ENCODE measurements around the gene PTPRJ.

The PTPRJ gene

DNA sequence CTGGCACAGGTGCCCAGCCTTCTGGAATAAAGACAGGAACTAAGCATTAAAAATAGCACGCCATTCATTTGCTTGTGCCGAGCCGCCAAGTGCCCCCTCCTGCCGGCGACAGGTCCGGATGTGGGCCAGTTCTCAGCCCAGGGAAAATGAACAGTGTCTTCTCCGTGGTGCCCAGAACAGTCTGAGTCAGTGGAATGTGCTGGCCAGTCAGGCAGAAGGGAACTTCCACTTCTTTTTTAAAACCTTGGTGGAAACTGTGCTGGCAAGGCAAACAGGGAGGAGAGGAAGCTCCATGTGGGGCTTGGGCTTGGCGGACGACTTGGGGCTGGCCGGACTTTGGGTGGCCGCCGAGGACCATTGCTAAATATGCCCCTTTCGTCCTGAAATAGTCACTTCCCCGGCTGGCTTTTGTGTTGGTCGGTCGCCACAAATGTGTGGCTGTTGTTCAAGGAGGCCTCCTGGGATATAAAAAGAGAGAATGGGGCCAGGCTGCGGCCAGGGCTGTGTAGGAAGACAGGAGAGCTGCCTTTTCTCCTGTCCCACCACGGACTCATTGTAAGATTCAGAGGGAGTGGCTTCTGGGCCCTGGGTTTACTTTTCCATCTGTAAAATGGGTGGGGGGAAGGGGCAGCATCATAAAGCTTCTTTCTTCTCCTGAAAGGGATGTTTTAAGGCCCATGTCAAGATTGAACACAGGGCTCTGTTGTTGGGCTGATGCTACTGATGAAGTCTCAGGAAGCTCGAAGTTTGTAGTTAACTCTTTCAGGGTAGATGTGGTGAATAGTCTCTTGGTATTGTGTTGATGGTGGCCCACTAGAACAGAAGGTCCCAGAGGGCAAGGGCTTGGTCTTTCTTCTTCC, 101.0 kb downstream of the PTPRJ start:
- Histone ChIP-seq H3K36me3 (ENCODE audit: insufficient read depth, low read length) (no peaks in the 10 kb centered on the region), H3K27me3 (ENCODE audit: insufficient read depth, low read length, poor library complexity, severe bottlenecking) (no peaks in the 10 kb centered on the region), H3K9me2 (replicated peaks; ENCODE audit: low read depth, low read length) (no peaks in the 10 kb centered on the region), H3K9me3 (ENCODE audit: insufficient read depth, low read depth, low read length) (no peaks in the 10 kb centered on the region), H3K4me1 (ENCODE audit: insufficient read depth, low read length, poor library complexity, severe bottlenecking) (no peaks in the 10 kb centered on the region), H3K9ac (ENCODE audit: low read depth, low read length, poor library complexity, severe bottlenecking) (no peak overlapping the region), H2AFZ (ENCODE audit: low read length) (no peak overlapping the region), H3F3A (ENCODE audit: low read depth) (no peaks in the 10 kb centered on the region), H3K4me2 (ENCODE audit: low read depth, low read length, poor library complexity, severe bottlenecking) (no peak overlapping the region), H3K4me3 (ENCODE audit: low read length, poor library complexity, severe bottlenecking) (no peak overlapping the region), H4K20me1 (ENCODE audit: insufficient read depth, low read length, poor library complexity, severe bottlenecking) (no peaks in the 10 kb centered on the region), H3K79me2 (ENCODE audit: insufficient read depth, low read length) (no peaks in the 10 kb centered on the region)
- TF ChIP-seq, protein P1, sequence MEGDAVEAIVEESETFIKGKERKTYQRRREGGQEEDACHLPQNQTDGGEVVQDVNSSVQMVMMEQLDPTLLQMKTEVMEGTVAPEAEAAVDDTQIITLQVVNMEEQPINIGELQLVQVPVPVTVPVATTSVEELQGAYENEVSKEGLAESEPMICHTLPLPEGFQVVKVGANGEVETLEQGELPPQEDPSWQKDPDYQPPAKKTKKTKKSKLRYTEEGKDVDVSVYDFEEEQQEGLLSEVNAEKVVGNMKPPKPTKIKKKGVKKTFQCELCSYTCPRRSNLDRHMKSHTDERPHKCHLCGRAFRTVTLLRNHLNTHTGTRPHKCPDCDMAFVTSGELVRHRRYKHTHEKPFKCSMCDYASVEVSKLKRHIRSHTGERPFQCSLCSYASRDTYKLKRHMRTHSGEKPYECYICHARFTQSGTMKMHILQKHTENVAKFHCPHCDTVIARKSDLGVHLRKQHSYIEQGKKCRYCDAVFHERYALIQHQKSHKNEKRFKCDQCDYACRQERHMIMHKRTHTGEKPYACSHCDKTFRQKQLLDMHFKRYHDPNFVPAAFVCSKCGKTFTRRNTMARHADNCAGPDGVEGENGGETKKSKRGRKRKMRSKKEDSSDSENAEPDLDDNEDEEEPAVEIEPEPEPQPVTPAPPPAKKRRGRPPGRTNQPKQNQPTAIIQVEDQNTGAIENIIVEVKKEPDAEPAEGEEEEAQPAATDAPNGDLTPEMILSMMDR (conservative IDR thresholded peaks at IDR 0.05; ENCODE audit: low read length), result no peak
- TF ChIP-seq EZH2phosphoT487 (IDR thresholded peaks at IDR 0.05; ENCODE audit: borderline replicate concordance), result no peak

DNA sequence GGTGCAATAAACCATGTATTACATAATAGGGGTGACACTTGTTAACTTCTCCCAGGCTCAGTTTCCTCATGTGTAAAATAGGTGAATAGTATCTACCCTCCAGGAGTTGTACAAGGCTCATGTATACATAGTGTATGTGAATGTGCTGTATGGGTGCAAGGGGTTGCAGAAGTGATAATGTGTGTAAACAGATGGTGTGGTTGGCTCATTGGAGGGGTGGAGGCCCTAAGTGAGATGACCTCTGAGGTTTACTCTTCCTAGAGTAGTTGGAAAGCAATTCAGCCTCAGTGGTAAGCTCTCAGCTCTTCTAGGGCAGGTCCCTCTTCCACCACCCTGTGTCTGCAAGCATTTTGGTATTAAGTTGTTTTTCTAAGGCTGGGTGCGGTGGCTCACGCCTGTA, 102.4 kb downstream of the PTPRJ start:
- Histone ChIP-seq H3K27me3 (ENCODE audit: insufficient read depth, low read length, poor library complexity, severe bottlenecking) (no peaks in the 10 kb centered on the region), H3K9me3 (ENCODE audit: insufficient read depth, low read depth, low read length) (no peaks in the 10 kb centered on the region), H2AFZ (ENCODE audit: low read length) (no peak overlapping the region), H3K4me2 (ENCODE audit: low read depth, low read length, poor library complexity, severe bottlenecking) (no peak overlapping the region), H3K4me3 (ENCODE audit: low read length, poor library complexity, severe bottlenecking) (no peak overlapping the region), H3K36me3 (ENCODE audit: insufficient read depth, low read length) (no peaks in the 10 kb centered on the region), H3K79me2 (ENCODE audit: insufficient read depth, low read length) (no peaks in the 10 kb centered on the region), H3K4me1 (ENCODE audit: insufficient read depth, low read length, poor library complexity, severe bottlenecking) (no peaks in the 10 kb centered on the region), H3K9ac (ENCODE audit: low read depth, low read length, poor library complexity, severe bottlenecking) (no peak overlapping the region), H3F3A (ENCODE audit: low read depth) (no peaks in the 10 kb centered on the region), H3K9me2 (replicated peaks; ENCODE audit: low read depth, low read length) (no peaks in the 10 kb centered on the region), H4K20me1 (ENCODE audit: insufficient read depth, low read length, poor library complexity, severe bottlenecking) (no peaks in the 10 kb centered on the region)
- no peak for TF ChIP-seq EZH2phosphoT487 (IDR thresholded peaks at IDR 0.05; ENCODE audit: borderline replicate concordance)
- TF ChIP-seq, protein P1 (conservative IDR thresholded peaks at IDR 0.05; ENCODE audit: low read length), result no peak

DNA sequence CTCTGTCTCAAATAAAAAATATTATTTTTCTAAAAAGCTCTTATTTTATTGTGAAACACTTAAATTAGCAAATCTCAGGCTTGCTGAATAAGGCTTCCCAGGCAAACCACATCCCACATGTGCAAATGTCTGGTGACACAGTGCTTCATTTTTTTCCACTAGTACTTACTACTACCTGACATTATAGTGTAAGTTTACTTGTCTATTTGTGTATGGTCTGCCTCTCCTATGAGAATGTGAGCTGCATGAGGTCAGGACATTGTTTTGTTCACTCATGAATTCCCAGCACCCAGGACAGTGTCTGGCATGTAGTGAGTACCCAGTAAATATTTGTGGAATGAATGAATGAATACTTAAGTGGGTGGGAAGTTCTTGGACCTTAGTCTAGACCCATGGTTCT, 103.1 kb downstream of the PTPRJ start:
- Histone ChIP-seq H2AFZ (ENCODE audit: low read length) (no peak overlapping the region), H3K4me1 (ENCODE audit: insufficient read depth, low read length, poor library complexity, severe bottlenecking) (no peaks in the 10 kb centered on the region), H3K9ac (ENCODE audit: low read depth, low read length, poor library complexity, severe bottlenecking) (no peak overlapping the region), H3K36me3 (ENCODE audit: insufficient read depth, low read length) (no peaks in the 10 kb centered on the region), H3K27me3 (ENCODE audit: insufficient read depth, low read length, poor library complexity, severe bottlenecking) (no peaks in the 10 kb centered on the region), H4K20me1 (ENCODE audit: insufficient read depth, low read length, poor library complexity, severe bottlenecking) (no peaks in the 10 kb centered on the region), H3K9me3 (ENCODE audit: insufficient read depth, low read depth, low read length) (no peaks in the 10 kb centered on the region), H3F3A (ENCODE audit: low read depth) (no peaks in the 10 kb centered on the region), H3K4me3 (ENCODE audit: low read length, poor library complexity, severe bottlenecking) (no peak overlapping the region), H3K79me2 (ENCODE audit: insufficient read depth, low read length) (no peaks in the 10 kb centered on the region), H3K9me2 (replicated peaks; ENCODE audit: low read depth, low read length) (no peaks in the 10 kb centered on the region), H3K4me2 (ENCODE audit: low read depth, low read length, poor library complexity, severe bottlenecking) (no peak overlapping the region)
- TF ChIP-seq, protein P1 (conservative IDR thresholded peaks at IDR 0.05; ENCODE audit: low read length), result no peak
- no peak for TF ChIP-seq EZH2phosphoT487 (IDR thresholded peaks at IDR 0.05; ENCODE audit: borderline replicate concordance)

All from Loucy (cell line).